Erythroblast (primary cell): Measurements from ENCODE around the gene CMSS1.

Source experiments
- GATA1 ChIP-seq: IDR thresholded peaks from 2 replicates; pipeline ENCODE4 v1.6.1; 2011; ENCODE audit warnings: low read depth, mild to moderate bottlenecking, control low read depth, low read length, moderate library complexity
- POLR2A ChIP-seq: IDR thresholded peaks from 2 replicates; pipeline ENCODE4 v1.6.1; 2011; ENCODE audit warnings: mild to moderate bottlenecking, low read length

DNA sequence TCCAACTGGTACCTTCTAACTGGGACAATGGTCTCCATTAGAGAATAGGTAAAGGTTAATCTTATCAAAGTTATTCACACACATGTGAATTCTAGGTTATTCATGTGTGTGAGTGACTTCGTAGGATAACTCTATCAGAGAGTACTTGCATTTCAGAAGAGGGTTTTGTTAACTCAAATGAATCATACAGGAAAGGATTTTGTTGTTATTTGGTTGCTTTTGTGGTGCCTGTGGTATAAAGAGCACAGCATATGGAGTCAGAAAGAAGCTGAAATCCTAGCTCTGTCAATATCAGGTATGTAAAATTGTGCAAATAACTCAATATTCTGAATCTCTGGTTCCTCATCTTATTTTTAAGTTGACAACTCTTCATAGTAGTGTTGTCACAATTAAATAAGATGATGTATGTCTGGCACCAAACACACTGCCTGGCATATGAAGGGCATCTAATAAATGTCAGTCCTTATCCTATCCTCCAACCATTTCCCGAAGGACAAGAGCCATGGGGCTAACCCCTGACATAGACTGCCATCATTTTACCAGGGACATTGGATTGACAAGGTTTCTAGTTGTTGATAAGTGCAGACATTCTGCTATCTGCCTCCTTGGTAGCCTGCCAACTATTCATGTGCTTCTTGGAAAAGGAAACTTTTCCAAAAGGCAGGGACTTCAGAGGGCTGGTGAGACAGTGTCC, 48.7 kb upstream of the CMSS1 start:
- no peak for TF ChIP-seq POLR2A
- TF ChIP-seq GATA1, result no peak
